ENCODE data around the gene ZEB2. TPM values are rescaled to one million over a fixed set of nuclear protein-coding genes. Genes with fewer than 3 reads are reported as not detected.

ZEB2 gene
- total and polyA plus RNA-seq, 2 of the 8 experiments (the other 6 are each of a cell fraction or from before 2014, with no cell fraction given), result 0.38 TPM; not detected in 1

- Histone ChIP-seq H3K4ac (replicated peaks; ENCODE audit: insufficient read length, low read depth, low read length) (peak overlapping the region; percentile 6), H3K79me2 (ENCODE audit: control insufficient read depth in 1 of 2, insufficient read depth in 2 of 2, low read length in 2 of 2) (no peaks in the 10 kb centered on the region), H2BK12ac (ENCODE audit: low read depth, low read length) (no peak overlapping the region), H3K23me2 (ENCODE audit: low read depth, low read length) (no peaks in the 10 kb centered on the region), H4K8ac (ENCODE audit: extremely low read depth, insufficient read depth, low read length) (no peak overlapping the region), H3K4me2 (ENCODE audit: insufficient read depth in 1 of 2, low read depth in 2 of 2, low read length in 2 of 2) (peak overlapping the region; percentile 1 to 50; a peak in 2 of 4 replicates), H3K18ac (ENCODE audit: extremely low read depth, low read length) (no peak overlapping the region), H3K9ac (replicated peaks in 1 of 4; ENCODE audit: extremely low read depth in 1 of 4, low read depth in 3 of 4, low read length in 3 of 4) (no peak overlapping the region), H3K14ac (ENCODE audit: insufficient read length) (no peak overlapping the region), H3K9me3 (ENCODE audit: insufficient read depth in 2 of 2, low read depth in 1 of 2, low read length in 1 of 2) (no peaks in the 10 kb centered on the region), H2AK5ac (ENCODE audit: low read depth, low read length) (no peak overlapping the region), H3K4me1 (replicated peaks in 1 of 4; ENCODE audit: control insufficient read depth in 3 of 4, insufficient read depth in 4 of 4, low read length in 3 of 4) (peaks cover 0 to 25% (median 22%) of the 10 kb centered on the region in 4 experiments; a peak in 4 of 7 replicates), H3K36me3 (ENCODE audit: control insufficient read depth in 2 of 4, insufficient read depth in 4 of 4, low read length in 3 of 4) (no peaks in the 10 kb centered on the region), H4K91ac (replicated peaks; ENCODE audit: insufficient read length, low read length) (no peak overlapping the region), H2BK15ac (ENCODE audit: low read length) (no peak overlapping the region), H3K79me1 (ENCODE audit: low read depth, low read length) (no peaks in the 10 kb centered on the region), H3K27me3 (replicated peaks in 1 of 4; ENCODE audit: control insufficient read depth in 3 of 4, extremely low read depth in 1 of 4, insufficient read depth in 3 of 4, low read length in 3 of 4) (no peaks in the 10 kb centered on the region), H3K27ac (ENCODE audit: low read depth, low read length) (no peak overlapping the region), H3K4me3 (ENCODE audit: extremely low read depth in 1 of 4, insufficient read depth in 2 of 4, low read depth in 3 of 4, low read length in 4 of 4) (peak overlapping the region in 1 of 4 experiments; percentile 41; a peak in 1 of 8 replicates), H4K20me1 (replicated peaks in 1 of 2; ENCODE audit: control insufficient read depth in 1 of 2, insufficient read depth in 2 of 2, low read length in 2 of 2) (no peaks in the 10 kb centered on the region), H3K23ac (ENCODE audit: insufficient read length) (no peak overlapping the region), H4K5ac (ENCODE audit: insufficient read length, low read depth, low read length) (peak overlapping the region; percentile 85), H2BK5ac (ENCODE audit: low read depth, low read length) (no peak overlapping the region), H3K56ac (replicated peaks; ENCODE audit: insufficient read length, low read depth, low read length) (no peak overlapping the region), H2BK20ac (ENCODE audit: low read length) (no peak overlapping the region), H2AFZ (ENCODE audit: low read length) (no peak overlapping the region), H2BK120ac (replicated peaks; ENCODE audit: low read depth, low read length) (no peak overlapping the region)
- 52% methylated on average over 3 of the region's 3 CpGs; no CpG with 5 or more reads in 1 of the 2 experiments for WGBS, 2 experiments (ENCODE audit: extremely low coverage in 1 of 2, insufficient coverage in 1 of 2, insufficient read length in 1 of 2, insufficient replicate concordance in 2 of 2, low coverage in 1 of 2, low lambda C conversion rate in 2 of 2, missing lambda C conversion rate in 1 of 2)
- ChIA-PET POLR2A (ENCODE audit: partially characterized antibody) (interaction anchor here (1.1 to 2.0 kb wide), 2 partner anchors 8 to 22 kb away, joined by 3 to 7 read pairs; no protein-coding TSS in a partner anchor), CTCF (ENCODE audit: partially characterized antibody) (interaction anchor here (0.9 to 3.6 kb wide), 4 partner anchors 21 to 309 kb away, joined by 4 to 20 read pairs (median 7); no protein-coding TSS in a partner anchor)
- TF ChIP-seq POLR2A (IDR thresholded peaks at IDR 0.05; ENCODE audit: control extremely low read depth in 1 of 2, low read depth in 2 of 2, low read length in 2 of 2), result no peak
- TF ChIP-seq RAD21 (IDR thresholded peaks at IDR 0.05 in 1 of 2, conservative IDR thresholded peaks at IDR 0.05 in 1 of 2; ENCODE audit: low read depth in 2 of 2, low read length in 2 of 2), result no peak
- no peak for TF ChIP-seq MAX (IDR thresholded peaks at IDR 0.05)
- no peak for TF ChIP-seq RNF2 (IDR thresholded peaks at IDR 0.05; ENCODE audit: borderline replicate concordance, low read depth, low read length, missing control alignments, poor library complexity, severe bottlenecking)
- no peak for TF ChIP-seq SRF (IDR thresholded peaks at IDR 0.05; ENCODE audit: low read depth, low read length)
- no peak for TF ChIP-seq HDAC6 (IDR thresholded peaks at IDR 0.05; ENCODE audit: low read depth, low read length)
- TF ChIP-seq SAP30 (IDR thresholded peaks at IDR 0.05; ENCODE audit: insufficient read depth, insufficient replicate concordance, low read length), result no peak
- no peak for TF ChIP-seq POU5F1 (IDR thresholded peaks at IDR 0.05; ENCODE audit: low read depth, low read length)
- TF ChIP-seq JUND (IDR thresholded peaks at IDR 0.05; ENCODE audit: low read length), result no peak
- TF ChIP-seq, protein P1, sequence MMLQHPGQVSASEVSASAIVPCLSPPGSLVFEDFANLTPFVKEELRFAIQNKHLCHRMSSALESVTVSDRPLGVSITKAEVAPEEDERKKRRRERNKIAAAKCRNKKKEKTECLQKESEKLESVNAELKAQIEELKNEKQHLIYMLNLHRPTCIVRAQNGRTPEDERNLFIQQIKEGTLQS (IDR thresholded peaks at IDR 0.05; ENCODE audit: insufficient read depth, low read depth, low read length), result no peak
- TF ChIP-seq TBP (IDR thresholded peaks at IDR 0.05; ENCODE audit: low read depth, low read length), result no peak
- no peak for TF ChIP-seq PHF8 (conservative IDR thresholded peaks at IDR 0.05; ENCODE audit: low read depth, low read length)
- FAIRE-seq, result no peak
- no peak for DNase-seq (ENCODE audit: low read depth in 1 of 2, low spot score in 2 of 2)
Observed at GRCh38 chr2:144470816-144471215, 49.1 kb downstream of the ZEB2 start.
